ENCODE results near the gene B4GALT1. TPM values are rescaled to one million over a fixed set of nuclear protein-coding genes. Genes with fewer than 3 reads are reported as not detected.

Gene B4GALT1
- total RNA-seq, 4 donors from 2014 or later: 51.6 to 74.4 (median 65.3) TPM

DNA sequence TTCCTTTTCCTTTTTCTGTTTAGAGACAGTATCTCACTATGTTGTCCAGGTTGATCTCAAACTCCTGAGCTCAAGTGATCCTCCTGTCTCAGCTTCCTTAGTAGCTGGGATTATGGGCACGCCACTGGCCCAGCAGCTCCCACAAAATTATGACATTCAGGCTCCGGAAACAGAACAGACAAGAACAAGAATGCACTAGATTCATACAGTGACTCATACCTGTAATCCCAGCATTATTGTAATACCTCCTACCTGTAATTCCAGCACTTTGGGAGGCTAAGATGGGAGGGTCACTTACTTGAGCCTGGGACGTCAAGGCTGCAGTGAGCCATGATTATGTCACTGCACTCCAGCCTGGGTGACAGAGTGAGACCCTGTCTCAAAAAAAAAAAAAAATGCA, 26.7 kb upstream of the B4GALT1 start:
- 76 to 77% methylated on average over 3 of the region's 3 CpGs for WGBS, 2 donors

DNA sequence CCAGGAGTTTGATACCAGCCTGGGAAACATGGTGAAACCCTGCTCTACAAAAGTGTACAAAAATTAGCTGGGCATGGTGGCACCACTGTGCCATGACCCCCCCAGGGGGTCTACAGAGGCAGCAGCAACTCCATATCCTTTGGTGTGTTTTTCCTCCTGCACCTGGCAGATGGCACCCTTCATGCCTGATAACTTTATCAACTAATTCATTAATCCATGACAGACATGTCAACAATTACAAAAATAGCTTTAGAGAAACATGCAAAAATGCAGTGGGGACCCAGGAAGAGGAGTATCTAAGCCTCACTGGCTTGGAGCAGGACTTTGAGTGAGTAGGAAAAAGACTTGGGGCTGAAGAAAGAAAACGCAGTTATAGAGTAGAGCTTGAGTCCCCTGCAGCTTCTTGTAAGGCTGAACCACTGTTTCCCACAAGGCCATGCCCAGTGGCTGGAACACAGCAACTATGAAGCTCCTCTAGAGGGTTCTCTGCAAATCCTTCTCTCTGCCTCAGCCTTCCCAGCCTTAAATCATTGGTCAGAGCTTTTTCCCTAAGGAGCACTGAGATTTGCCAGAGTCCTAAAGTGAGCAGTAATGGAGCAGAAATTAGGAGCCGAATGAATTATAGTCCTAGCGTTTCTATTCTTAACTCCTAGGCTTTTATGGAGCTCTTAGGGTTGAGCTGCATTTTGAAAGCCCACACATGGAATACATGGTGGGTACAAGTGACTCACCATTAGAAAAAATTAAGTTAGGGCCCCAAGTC, 25.5 kb upstream of the B4GALT1 start:
- WGBS, 2 donors: 47 to 51% methylated on average over 3 of the region's 3 CpGs
- DNase-seq (ENCODE audit: low spot score in 2 of 2): no peak
- Histone ChIP-seq H3K9me3 (no peaks in the 10 kb centered on the region), H3K4me1 (peaks cover 0 to 11% (median 0%) of the 10 kb centered on the region in 4 donors), H3K36me3 (no peaks in the 10 kb centered on the region), H3K27me3 (no peaks in the 10 kb centered on the region), H3K4me3 (no peak overlapping the region), H3K27ac (no peak overlapping the region)
- TF ChIP-seq, protein P1, sequence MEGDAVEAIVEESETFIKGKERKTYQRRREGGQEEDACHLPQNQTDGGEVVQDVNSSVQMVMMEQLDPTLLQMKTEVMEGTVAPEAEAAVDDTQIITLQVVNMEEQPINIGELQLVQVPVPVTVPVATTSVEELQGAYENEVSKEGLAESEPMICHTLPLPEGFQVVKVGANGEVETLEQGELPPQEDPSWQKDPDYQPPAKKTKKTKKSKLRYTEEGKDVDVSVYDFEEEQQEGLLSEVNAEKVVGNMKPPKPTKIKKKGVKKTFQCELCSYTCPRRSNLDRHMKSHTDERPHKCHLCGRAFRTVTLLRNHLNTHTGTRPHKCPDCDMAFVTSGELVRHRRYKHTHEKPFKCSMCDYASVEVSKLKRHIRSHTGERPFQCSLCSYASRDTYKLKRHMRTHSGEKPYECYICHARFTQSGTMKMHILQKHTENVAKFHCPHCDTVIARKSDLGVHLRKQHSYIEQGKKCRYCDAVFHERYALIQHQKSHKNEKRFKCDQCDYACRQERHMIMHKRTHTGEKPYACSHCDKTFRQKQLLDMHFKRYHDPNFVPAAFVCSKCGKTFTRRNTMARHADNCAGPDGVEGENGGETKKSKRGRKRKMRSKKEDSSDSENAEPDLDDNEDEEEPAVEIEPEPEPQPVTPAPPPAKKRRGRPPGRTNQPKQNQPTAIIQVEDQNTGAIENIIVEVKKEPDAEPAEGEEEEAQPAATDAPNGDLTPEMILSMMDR (IDR thresholded peaks at IDR 0.05): no peak
- TF ChIP-seq POLR2A (IDR thresholded peaks at IDR 0.05): no peak
- no peak for TF ChIP-seq EP300 (IDR thresholded peaks at IDR 0.05)

More for the DNA sequence above, 26.7 kb upstream of the B4GALT1 start:
- Histone ChIP-seq H3K4me3 (no peak overlapping the region), H3K9me3 (no peaks in the 10 kb centered on the region), H3K36me3 (no peaks in the 10 kb centered on the region), H3K27ac (no peak overlapping the region), H3K4me1 (peaks cover 0 to 17% (median 0%) of the 10 kb centered on the region in 4 donors), H3K27me3 (no peaks in the 10 kb centered on the region)
- no peak for DNase-seq (ENCODE audit: low spot score in 2 of 2)
- no peak for TF ChIP-seq EP300 (IDR thresholded peaks at IDR 0.05)
- no peak for TF ChIP-seq POLR2A (IDR thresholded peaks at IDR 0.05)
- TF ChIP-seq, protein P1 (IDR thresholded peaks at IDR 0.05): no peak

DNA sequence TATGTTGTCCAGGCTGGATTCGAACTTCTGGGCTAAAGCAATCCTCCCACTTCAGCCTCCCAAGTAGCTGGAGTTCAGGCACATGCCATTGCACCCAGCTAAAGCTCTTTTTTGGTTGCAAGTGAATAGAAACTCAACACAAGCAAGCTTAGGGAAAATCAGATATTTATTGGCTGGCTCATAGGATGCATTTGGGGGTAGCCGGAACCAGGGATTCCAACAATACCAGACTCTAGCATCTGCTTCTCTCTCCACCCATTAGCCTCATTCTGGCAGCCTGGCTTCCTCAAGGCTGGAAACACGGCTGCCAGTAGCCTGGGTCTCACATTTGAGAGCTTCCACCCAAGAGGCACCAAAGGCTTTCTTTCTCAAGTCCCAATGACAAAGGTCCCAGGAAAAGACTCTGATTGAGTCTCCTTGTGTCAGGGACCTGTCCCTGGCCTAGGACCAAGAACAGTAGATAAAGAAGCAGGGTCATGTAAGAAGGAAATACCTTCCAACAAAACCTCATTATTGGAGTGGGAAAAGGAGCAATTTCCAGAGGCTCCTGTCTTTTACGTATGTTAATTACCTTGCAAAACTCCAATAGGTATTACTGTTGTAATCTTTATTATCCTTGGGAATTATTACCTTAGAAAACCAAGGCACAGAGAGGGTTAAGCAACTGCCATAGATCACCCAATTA, 23.0 kb upstream of the B4GALT1 start:
- H3K9me3 ChIP-seq: no peaks in the 10 kb centered on the region
- no peak overlapping the region for H3K27ac ChIP-seq
- peaks cover 0 to 18% (median 0%) of the 10 kb centered on the region in 4 donors for H3K4me1 ChIP-seq
- no peak for TF ChIP-seq EP300 (IDR thresholded peaks at IDR 0.05)
- TF ChIP-seq POLR2A (IDR thresholded peaks at IDR 0.05): no peak
- TF ChIP-seq, protein P1 (IDR thresholded peaks at IDR 0.05): no peak
- WGBS, 2 donors: 82 to 86% methylated on average over 4 of the region's 4 CpGs
- DNase-seq (ENCODE audit: low spot score in 2 of 2): no peak
- no peaks in the 10 kb centered on the region for H3K36me3 ChIP-seq
- no peak overlapping the region for H3K4me3 ChIP-seq
- H3K27me3 ChIP-seq: no peaks in the 10 kb centered on the region

DNA sequence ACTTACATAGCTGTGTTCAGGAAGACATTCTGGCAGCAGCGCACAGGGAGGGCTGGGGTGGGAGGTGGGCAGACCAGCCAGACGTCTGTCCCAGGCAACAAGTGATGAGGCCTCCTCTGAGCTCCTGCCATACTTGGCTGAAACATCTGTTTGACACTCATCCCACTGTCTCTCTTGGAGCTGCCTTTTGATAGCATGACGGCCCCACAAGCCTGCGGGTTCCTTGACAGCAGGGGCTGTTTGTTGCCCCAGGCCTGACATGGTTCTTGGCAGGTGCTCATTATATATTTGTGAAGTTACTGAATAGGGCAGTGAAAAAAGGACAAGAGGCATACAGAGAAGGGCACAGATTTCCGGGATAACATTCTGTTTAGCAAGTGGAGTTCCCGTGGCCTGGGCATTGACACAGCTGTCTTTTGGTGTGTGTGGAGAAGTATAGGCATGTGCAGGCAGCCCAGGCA, 22.2 kb upstream of the B4GALT1 start:
- TF ChIP-seq POLR2A (IDR thresholded peaks at IDR 0.05): no peak
- TF ChIP-seq, protein P1 (IDR thresholded peaks at IDR 0.05): no peak
- TF ChIP-seq EP300 (IDR thresholded peaks at IDR 0.05): no peak
- H3K9me3 ChIP-seq: no peaks in the 10 kb centered on the region
- H3K4me3 ChIP-seq: no peak overlapping the region
- DNase-seq (ENCODE audit: low spot score in 2 of 2): no peak
- H3K36me3 ChIP-seq: no peaks in the 10 kb centered on the region
- 53 to 55% methylated on average over 6 of the region's 6 CpGs for WGBS, 2 donors
- H3K27ac ChIP-seq: no peak overlapping the region
- no peaks in the 10 kb centered on the region for H3K27me3 ChIP-seq
- peaks cover 0 to 20% (median 0%) of the 10 kb centered on the region in 4 donors for H3K4me1 ChIP-seq

DNA sequence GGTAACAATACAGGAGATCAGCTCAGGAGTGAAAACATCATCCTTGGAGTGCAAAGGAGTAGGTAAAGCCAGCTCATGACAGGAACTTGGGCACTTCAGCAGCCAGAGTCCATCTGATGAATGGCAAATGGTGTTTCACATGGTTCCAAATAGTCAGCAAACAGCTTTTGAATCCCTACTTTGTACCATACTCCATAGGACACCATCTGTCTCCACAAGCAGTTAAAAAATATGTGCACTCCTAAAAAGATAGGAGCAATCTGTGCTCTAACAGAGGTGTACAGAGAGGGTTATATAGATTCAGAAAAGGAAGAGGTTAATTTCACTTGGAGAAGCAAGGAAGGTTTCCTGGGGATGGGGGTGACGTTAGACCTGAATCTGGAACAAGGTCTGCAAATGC, 21.6 kb upstream of the B4GALT1 start:
- no peak for DNase-seq (ENCODE audit: low spot score in 2 of 2)
- Histone ChIP-seq H3K4me1 (peaks cover 0 to 20% (median 0%) of the 10 kb centered on the region in 4 donors), H3K36me3 (no peaks in the 10 kb centered on the region), H3K27ac (no peak overlapping the region), H3K9me3 (no peaks in the 10 kb centered on the region), H3K27me3 (no peaks in the 10 kb centered on the region), H3K4me3 (no peak overlapping the region)
- no peak for TF ChIP-seq POLR2A (IDR thresholded peaks at IDR 0.05)
- TF ChIP-seq, protein P1 (IDR thresholded peaks at IDR 0.05): no peak
- TF ChIP-seq EP300 (IDR thresholded peaks at IDR 0.05): no peak
- WGBS, 2 donors: 70 to 79% methylated on average over 1 of the region's 1 CpG
